B cell (primary cell): Measurements from ENCODE around the gene HEYL.

Experiments
- EZH2 ChIP-seq: IDR thresholded peaks from 2 replicates; pipeline ENCODE4 v1.6.1; 2012; ENCODE audit warnings: borderline replicate concordance, low read depth, mild to moderate bottlenecking, moderate library complexity, low read length; ENCODE audit not compliant: insufficient read depth, poor library complexity, severe bottlenecking
- TF ChIP-seq, protein P1 (sequence below): fragments of 200-600 bp; IDR thresholded peaks from one replicate; pipeline ENCODE4 v1.8.0; 2022; ENCODE audit warnings: antibody characterized with exemption, mild to moderate bottlenecking

DNA sequence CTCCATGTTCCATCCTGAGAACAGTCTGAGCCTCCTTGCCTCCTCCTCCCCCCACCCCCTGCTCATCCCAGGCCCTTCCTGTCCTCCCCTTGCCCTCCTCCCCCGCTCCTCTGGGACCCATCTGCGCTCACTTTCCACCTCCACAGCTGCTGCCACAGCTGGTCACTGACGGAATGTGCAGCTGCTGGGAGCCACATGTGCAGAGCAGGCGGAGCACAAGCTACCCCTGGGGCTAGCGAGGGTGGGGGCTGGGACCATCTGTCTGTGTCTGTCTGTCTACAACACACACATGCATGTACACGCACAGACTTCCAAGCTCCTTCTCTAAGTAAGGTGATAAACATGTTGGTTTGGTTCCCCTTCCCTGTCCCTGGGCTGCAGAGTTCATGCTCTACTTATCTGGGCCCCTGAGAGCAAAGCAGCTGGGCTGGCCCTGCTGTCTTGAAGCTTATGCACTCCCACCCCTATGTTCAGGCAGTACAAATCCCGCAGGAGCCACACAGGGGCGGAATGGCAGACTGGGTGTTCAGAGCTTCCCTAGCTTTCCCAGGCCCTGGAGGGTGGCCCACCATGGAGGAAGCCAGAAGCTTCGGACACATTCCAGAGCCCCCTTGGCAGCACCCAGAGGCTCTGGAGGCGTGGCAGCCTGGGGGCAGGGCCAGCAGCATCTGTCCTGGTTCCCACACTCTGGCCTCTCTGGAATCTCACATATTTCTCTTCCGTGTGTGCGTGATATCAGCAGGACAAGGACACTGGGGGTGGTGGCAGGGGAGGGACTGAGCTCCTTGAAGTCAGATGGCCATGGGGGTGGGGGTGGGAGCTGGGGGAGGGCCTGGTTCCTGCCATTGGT, 7.0 kb upstream of the HEYL start:
- TF ChIP-seq, protein P1, sequence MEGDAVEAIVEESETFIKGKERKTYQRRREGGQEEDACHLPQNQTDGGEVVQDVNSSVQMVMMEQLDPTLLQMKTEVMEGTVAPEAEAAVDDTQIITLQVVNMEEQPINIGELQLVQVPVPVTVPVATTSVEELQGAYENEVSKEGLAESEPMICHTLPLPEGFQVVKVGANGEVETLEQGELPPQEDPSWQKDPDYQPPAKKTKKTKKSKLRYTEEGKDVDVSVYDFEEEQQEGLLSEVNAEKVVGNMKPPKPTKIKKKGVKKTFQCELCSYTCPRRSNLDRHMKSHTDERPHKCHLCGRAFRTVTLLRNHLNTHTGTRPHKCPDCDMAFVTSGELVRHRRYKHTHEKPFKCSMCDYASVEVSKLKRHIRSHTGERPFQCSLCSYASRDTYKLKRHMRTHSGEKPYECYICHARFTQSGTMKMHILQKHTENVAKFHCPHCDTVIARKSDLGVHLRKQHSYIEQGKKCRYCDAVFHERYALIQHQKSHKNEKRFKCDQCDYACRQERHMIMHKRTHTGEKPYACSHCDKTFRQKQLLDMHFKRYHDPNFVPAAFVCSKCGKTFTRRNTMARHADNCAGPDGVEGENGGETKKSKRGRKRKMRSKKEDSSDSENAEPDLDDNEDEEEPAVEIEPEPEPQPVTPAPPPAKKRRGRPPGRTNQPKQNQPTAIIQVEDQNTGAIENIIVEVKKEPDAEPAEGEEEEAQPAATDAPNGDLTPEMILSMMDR = no peak
- no peak for TF ChIP-seq EZH2
